ENCODE results near the gene HIC1.

Gene HIC1

DNA sequence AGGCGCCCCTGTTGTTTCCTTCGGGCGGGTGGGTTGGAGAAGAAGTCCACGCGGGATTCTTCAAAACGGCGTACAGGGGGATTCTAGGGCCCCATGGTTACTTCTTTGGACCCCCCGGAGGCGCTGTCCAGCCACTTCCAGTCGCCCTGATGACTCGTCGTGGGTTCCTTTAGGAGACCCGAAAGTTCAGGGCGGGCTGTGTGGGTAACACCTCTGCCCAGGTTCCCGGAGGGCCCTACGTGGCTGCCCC, 716 bp upstream of the HIC1 start:
- Histone ChIP-seq H3K9me3 (ENCODE audit: insufficient read depth, low read length) (no peaks in the 10 kb centered on the region), H3K36me3 (ENCODE audit: low read length) (no peaks in the 10 kb centered on the region), H4K20me1 (ENCODE audit: low read depth, low read length) (no peaks in the 10 kb centered on the region), H2AFZ (ENCODE audit: low read depth, low read length, severe bottlenecking) (no peak overlapping the region), H3K9me2 (replicated peaks; ENCODE audit: insufficient read depth, low read length) (no peaks in the 10 kb centered on the region), H3K27ac (ENCODE audit: low read depth, low read length) (no peak overlapping the region), H3K9ac (ENCODE audit: low read length) (no peak overlapping the region), H3K4me3 (ENCODE audit: insufficient read depth, low read length, poor library complexity, severe bottlenecking) (peak overlapping the region; percentile 38), H3K4me2 (ENCODE audit: low read depth, low read length, poor library complexity, severe bottlenecking) (peak overlapping the region; percentile 74), H3F3A (ENCODE audit: insufficient read depth) (0 out of 2 replicates have a peak, but pooled peaks cover 6% of the 10 kb centered on the region), H3K79me2 (ENCODE audit: insufficient read depth, low read length) (no peaks in the 10 kb centered on the region), H3K27me3 (ENCODE audit: low read length) (no peaks in the 10 kb centered on the region)
- TF ChIP-seq, protein P1, sequence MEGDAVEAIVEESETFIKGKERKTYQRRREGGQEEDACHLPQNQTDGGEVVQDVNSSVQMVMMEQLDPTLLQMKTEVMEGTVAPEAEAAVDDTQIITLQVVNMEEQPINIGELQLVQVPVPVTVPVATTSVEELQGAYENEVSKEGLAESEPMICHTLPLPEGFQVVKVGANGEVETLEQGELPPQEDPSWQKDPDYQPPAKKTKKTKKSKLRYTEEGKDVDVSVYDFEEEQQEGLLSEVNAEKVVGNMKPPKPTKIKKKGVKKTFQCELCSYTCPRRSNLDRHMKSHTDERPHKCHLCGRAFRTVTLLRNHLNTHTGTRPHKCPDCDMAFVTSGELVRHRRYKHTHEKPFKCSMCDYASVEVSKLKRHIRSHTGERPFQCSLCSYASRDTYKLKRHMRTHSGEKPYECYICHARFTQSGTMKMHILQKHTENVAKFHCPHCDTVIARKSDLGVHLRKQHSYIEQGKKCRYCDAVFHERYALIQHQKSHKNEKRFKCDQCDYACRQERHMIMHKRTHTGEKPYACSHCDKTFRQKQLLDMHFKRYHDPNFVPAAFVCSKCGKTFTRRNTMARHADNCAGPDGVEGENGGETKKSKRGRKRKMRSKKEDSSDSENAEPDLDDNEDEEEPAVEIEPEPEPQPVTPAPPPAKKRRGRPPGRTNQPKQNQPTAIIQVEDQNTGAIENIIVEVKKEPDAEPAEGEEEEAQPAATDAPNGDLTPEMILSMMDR (IDR thresholded peaks at IDR 0.05; ENCODE audit: insufficient read depth, low read length, poor library complexity, severe bottlenecking) = no peak
- 0 out of 2 replicates have a peak, but pooled peaks have one; percentile 75 for TF ChIP-seq EZH2phosphoT487 (conservative IDR thresholded peaks at IDR 0.05; ENCODE audit: low read length)

DNA sequence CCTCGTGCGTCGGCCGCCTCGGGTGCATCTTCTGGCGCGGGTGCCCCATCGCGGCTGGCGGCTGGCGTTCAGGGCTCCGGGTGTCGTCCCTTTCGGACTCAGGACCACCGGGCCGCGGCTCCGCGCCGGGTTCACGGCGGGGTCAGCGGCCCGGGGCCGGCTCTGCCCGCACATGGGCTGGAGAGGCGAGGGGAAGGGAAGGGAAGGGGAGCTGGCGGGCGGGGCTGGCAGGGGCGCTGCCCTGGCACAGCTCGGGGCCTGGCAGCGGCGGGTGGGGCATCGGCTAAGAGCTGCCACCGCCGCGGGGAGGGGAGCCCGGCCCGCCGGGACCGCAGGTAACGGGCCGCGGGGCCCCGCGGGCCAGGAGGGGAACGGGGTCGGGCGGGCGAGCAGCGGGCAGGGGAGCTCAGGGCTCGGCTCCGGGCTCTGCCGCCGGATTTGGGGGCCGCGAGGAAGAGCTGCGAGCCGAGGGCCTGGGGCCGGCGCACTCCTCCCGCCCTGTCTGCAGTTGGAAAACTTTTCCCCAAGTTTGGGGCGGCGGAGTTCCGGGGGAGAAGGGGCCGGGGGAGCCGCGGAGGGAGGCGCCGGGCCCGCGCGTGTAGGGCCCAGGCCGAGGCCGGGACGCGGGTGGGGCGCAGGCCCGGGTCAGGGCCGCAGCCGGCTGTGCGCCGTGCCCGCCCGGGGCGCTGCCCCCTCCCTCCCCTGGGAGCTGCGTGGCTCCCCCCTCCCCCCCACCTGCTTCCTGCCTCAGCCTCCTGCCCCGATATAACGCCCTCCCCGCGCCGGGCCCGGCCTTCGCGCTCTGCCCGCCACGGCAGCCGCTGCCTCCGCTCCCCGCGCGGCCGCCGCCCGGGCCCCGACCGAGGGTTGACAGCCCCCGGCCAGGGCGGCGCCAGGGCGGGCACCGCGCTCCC, 646 bp downstream of the HIC1 start:
- no peak overlapping the region for H3K27ac ChIP-seq (ENCODE audit: low read depth, low read length)
- H3F3A ChIP-seq (ENCODE audit: insufficient read depth) = 0 out of 2 replicates have a peak, but pooled peaks cover 4% of the 10 kb centered on the region
- peak overlapping the region; percentile 52 for H3K4me3 ChIP-seq (ENCODE audit: insufficient read depth, low read length, poor library complexity, severe bottlenecking)
- no peaks in the 10 kb centered on the region for H4K20me1 ChIP-seq (ENCODE audit: low read depth, low read length)
- H3K9ac ChIP-seq (ENCODE audit: low read length) = peak overlapping the region; percentile 45
- H3K27me3 ChIP-seq (ENCODE audit: low read length) = no peaks in the 10 kb centered on the region
- peak overlapping the region; percentile 61 for H2AFZ ChIP-seq (ENCODE audit: low read depth, low read length, severe bottlenecking)
- H3K4me2 ChIP-seq (ENCODE audit: low read depth, low read length, poor library complexity, severe bottlenecking) = peak overlapping the region; percentile 74
- H3K79me2 ChIP-seq (ENCODE audit: insufficient read depth, low read length) = no peaks in the 10 kb centered on the region
- H3K9me2 ChIP-seq (replicated peaks; ENCODE audit: insufficient read depth, low read length) = no peaks in the 10 kb centered on the region
- no peaks in the 10 kb centered on the region for H3K36me3 ChIP-seq (ENCODE audit: low read length)
- TF ChIP-seq, protein P1 (IDR thresholded peaks at IDR 0.05; ENCODE audit: insufficient read depth, low read length, poor library complexity, severe bottlenecking) = no peak
- TF ChIP-seq EZH2phosphoT487 (conservative IDR thresholded peaks at IDR 0.05; ENCODE audit: low read length) = peak; percentile 98
- no peaks in the 10 kb centered on the region for H3K9me3 ChIP-seq (ENCODE audit: insufficient read depth, low read length)

DNA sequence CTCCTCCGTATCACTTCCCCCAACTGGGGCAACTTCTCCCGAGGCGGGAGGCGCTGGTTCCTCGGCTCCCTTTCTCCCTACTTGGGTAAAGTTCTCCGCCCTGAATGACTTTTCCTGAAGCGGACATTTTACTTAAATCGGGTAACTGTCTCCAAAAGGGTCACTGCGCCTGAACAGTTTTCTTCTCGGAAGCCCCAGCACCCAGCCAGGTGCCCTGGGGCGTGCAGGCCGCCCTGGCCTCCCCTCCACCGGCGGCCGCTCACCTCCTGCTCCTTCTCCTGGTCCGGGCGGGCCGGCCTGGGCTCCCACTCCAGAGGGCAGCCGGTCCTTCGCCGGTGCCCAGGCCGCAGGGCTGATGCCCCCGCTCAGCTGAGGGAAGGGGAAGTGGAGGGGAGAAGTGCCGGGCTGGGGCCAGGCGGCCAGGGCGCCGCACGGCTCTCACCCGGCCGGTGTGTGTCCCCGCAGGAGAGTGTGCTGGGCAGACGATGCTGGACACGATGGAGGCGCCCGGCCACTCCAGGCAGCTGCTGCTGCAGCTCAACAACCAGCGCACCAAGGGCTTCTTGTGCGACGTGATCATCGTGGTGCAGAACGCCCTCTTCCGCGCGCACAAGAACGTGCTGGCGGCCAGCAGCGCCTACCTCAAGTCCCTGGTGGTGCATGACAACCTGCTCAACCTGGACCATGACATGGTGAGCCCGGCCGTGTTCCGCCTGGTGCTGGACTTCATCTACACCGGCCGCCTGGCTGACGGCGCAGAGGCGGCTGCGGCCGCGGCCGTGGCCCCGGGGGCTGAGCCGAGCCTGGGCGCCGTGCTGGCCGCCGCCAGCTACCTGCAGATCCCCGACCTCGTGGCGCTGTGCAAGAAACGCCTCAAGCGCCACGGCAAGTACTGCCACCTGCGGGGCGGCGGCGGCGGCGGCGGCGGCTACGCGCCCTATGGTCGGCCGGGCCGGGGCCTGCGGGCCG, 1.6 kb downstream of the HIC1 start:
- H3K4me3 ChIP-seq (ENCODE audit: insufficient read depth, low read length, poor library complexity, severe bottlenecking) = no peak overlapping the region
- H3K4me2 ChIP-seq (ENCODE audit: low read depth, low read length, poor library complexity, severe bottlenecking) = no peak overlapping the region
- no peaks in the 10 kb centered on the region for H3K79me2 ChIP-seq (ENCODE audit: insufficient read depth, low read length)
- H4K20me1 ChIP-seq (ENCODE audit: low read depth, low read length) = no peaks in the 10 kb centered on the region
- H3K36me3 ChIP-seq (ENCODE audit: low read length) = no peaks in the 10 kb centered on the region
- 0 out of 2 replicates have a peak, but pooled peaks have one; percentile 45 for TF ChIP-seq EZH2phosphoT487 (conservative IDR thresholded peaks at IDR 0.05; ENCODE audit: low read length)
- TF ChIP-seq, protein P1 (IDR thresholded peaks at IDR 0.05; ENCODE audit: insufficient read depth, low read length, poor library complexity, severe bottlenecking) = no peak
- 0 out of 2 replicates have a peak, but pooled peaks cover 4% of the 10 kb centered on the region for H3F3A ChIP-seq (ENCODE audit: insufficient read depth)
- H2AFZ ChIP-seq (ENCODE audit: low read depth, low read length, severe bottlenecking) = no peak overlapping the region
- no peaks in the 10 kb centered on the region for H3K9me2 ChIP-seq (replicated peaks; ENCODE audit: insufficient read depth, low read length)
- no peak overlapping the region for H3K27ac ChIP-seq (ENCODE audit: low read depth, low read length)
- no peaks in the 10 kb centered on the region for H3K9me3 ChIP-seq (ENCODE audit: insufficient read depth, low read length)
- H3K9ac ChIP-seq (ENCODE audit: low read length) = no peak overlapping the region
- H3K27me3 ChIP-seq (ENCODE audit: low read length) = no peaks in the 10 kb centered on the region

All from SU-DHL-6 (cell line).